HG03045 (cell line): Measurements from ENCODE around the gene LRWD1.
"Not testable (repeated sequence)": the region's sequence is repeated elsewhere in the genome, so short reads cannot be mapped to it uniquely, and the experiment has no call there.

Experiments used
- ATAC-seq: cut with Tn5 transposase; IDR thresholded peaks from one replicate; pipeline ENCODE4 v1.9.1; 2021; ENCODE audit warnings: mild to moderate bottlenecking, moderate library complexity; ENCODE audit not compliant: unreplicated experiment

LRWD1 gene

GRCh38 chr7:102493220-102493935, 28.6 kb downstream of the LRWD1 start:
- peak; percentile 37 for ATAC-seq

GRCh38 chr7:102494026-102494425, 29.2 kb downstream of the LRWD1 start:
- ATAC-seq: peak; percentile 2

DNA sequence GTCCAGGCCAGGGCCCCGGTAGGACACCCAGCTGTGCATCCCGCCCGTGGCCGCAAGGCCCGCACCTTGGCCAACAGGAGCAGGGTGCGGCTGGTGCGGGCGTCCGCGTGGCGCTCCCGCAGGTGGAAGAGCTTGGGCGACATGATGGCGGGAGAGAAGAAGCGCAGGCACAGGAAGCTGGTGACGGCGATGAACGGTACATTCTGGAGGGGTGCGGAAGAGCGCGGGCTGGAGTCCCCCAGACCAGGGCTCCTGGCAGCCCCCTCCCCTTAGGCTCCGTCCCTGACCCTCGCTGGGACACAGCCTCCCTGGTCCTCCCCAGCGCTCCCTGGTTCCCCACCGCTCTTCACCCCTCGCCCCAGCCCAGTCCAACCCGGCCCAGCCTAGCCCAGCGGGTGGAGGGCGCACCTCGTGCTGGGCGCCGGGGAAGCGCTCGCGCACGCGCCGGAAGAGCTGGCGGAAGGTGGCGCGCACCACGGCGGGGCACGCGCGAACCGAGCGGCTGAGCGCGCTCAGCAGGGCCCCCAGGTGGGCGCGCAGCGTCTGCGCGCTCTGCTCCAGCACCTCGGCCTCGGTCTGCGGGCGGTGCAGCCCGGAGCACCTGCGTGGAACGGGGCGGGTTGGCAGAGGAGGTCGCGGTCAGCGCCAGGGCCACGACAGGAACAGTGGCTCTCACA, 29.8 kb downstream of the LRWD1 start:
- ATAC-seq: peak; percentile 64

- ATAC-seq: not testable (repeated sequence)
Measured at GRCh38 chr7:102496861-102497260, 32.1 kb downstream of the LRWD1 start.

DNA sequence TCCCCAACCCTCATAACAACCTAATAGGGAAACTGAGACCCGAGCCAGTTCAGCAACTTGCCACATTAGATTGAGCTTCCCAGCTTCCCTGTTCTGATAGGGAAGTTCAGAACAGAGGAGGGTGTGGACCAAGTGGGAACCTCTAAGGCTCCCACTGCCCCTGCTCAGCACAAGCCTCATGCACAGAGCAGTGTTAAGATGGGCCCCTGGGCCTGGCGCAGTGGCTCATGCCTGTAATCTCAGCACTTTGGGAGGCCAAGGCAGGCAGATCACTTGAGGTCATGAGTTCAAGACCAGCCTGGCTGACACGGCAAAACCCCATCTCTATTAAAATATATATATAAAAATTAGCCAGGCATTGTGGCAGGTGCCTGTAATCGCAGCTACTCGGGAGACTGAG, 32.5 kb downstream of the LRWD1 start:
- ATAC-seq: not testable (repeated sequence)

DNA sequence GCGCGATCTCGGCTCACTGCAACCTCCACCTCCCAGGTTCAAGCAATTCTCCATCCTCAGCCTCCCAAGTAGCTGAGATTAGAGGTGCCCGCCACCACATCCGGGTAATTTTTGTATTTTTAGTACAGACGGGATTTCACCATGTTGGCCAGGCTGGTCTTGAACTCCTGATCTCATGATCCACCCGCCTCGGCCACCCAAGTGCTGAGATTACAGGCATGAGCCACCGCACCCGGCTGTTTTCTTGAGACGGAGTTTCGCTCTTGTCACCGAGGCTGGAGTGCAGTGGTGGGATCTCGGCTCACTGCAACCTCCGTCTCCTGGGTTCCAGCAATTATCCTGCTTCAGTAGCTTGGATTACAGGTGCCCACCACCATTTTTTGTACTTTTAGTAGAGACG, 33.5 kb downstream of the LRWD1 start:
- ATAC-seq: not testable (repeated sequence)

- not testable (repeated sequence) for ATAC-seq
Measured at GRCh38 chr7:102503141-102503540, 38.4 kb downstream of the LRWD1 start.

- not testable (repeated sequence) for ATAC-seq
Measured at GRCh38 chr7:102505298-102506185, 40.8 kb downstream of the LRWD1 start.

GRCh38 chr7:102507410-102508088, 42.8 kb downstream of the LRWD1 start:
- not testable (repeated sequence) for ATAC-seq

- ATAC-seq: not testable (repeated sequence)
Measured at GRCh38 chr7:102510575-102510974, 45.8 kb downstream of the LRWD1 start.

DNA sequence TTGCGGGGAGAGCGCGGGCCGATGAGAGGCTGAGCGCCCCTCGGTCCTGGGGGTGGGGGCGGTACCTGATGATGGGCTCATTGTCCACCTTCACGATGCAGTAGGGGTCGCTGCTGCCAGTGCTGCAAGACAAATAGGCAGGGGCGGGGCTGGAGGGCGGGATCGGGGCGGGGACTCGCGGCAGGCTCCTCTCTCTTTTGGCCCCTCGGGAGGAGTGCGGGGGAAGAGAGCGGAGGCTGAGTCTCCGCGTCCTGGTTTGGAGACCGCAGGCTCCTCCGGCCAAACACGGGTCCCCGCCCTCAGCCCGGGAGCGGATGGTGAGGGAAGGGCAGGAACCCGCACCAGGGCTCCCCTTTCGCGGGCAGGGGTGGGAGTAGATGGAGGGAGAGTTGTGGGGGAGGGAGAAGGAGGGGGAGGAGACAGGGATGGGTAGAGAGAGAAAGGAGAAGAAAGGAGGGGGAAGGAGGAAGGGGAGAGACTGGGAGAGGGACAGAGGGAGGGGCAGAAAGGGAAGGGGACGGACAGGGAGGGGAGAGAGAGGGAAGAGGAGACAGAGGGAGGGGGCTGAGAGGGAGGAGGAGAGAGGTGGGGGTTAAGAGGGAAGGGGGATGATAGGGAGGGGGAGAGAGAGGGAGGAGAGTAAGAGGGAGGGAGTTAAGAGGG, 47.2 kb downstream of the LRWD1 start:
- ATAC-seq: not testable (repeated sequence)

DNA sequence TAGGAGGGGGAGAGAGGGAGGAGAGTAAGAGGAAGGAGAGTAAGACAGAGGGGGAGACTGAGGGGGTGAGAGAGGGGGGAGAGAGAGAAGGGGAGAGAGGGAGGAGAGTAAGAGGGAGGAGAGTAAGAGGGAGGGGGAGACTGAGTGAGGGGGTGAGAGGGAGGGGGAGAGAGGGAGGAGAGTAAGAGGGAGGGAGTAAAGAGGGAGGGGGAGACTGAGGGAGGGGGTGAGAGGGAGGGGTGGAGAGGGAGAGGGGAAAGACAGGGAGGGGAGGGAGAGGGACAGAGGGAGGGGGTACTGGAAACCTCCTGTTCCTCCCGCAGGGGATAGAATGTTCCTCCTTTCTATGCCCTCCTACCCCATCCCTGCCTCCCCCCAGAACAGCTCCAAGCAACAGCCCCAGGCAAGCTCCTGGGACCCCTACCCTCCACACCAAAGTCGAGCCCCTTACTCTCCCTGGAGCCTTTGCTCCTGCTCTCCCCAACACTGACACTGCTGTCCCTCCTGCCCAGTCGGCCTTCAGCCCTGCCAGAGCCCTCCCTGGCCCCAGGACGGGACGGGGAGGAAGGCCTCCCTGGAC, 47.9 kb downstream of the LRWD1 start:
- ATAC-seq: not testable (repeated sequence)

- peak; percentile 62 for ATAC-seq
Measured at GRCh38 chr7:102514881-102515721, 50.3 kb downstream of the LRWD1 start.

- ATAC-seq: not testable (repeated sequence)
Measured at GRCh38 chr7:102515889-102516288, 51.1 kb downstream of the LRWD1 start.

- ATAC-seq: not testable (repeated sequence)
Measured at GRCh38 chr7:102516951-102517350, 52.2 kb downstream of the LRWD1 start.

- peak; percentile 73 for ATAC-seq
Measured at GRCh38 chr7:102517550-102518147, 52.9 kb downstream of the LRWD1 start, which contains the start of gene RASA4B. Gene RASA4B, minus strand, starts transcription at chr7:102517777. Its CDS starts 67 bp downstream, at chr7:102517710.

- not testable (repeated sequence) for ATAC-seq
Measured at GRCh38 chr7:102520797-102521196, 56.0 kb downstream of the LRWD1 start.
